Smooth muscle cell (in vitro differentiated cells): Measurements from ENCODE around the gene CTNNA3. TPM values are rescaled to one million over a fixed set of nuclear protein-coding genes. Genes with fewer than 3 reads are reported as not detected.

Source experiments
- DNase-seq: peaks from one replicate; lab custom pipeline; 2025; ENCODE audit not compliant: unreplicated experiment; lab: John Stamatoyannopoulos, UW
- H2AFZ ChIP-seq: fragments of 200-600 bp; sonication (generic); 2 replicates; pipeline ENCODE4 v1.6.0; 2016; ENCODE audit warnings: antibody characterized with exemption, low read depth, mild to moderate bottlenecking
- H3F3A ChIP-seq: fragments of 200-600 bp; sonication (generic); 2 replicates; pipeline ENCODE4 v1.6.0; 2017; ENCODE audit warnings: antibody characterized with exemption, low read depth
- H3K27ac ChIP-seq: fragments of 200-600 bp; sonication (generic); 2 replicates; pipeline ENCODE4 v1.5.1; 2016; ENCODE audit warnings: low read depth, mild to moderate bottlenecking
- H3K27me3 ChIP-seq: fragments of 200-600 bp; sonication (generic); 2 replicates; pipeline ENCODE4 v1.6.1; 2016; ENCODE audit warnings: low read depth, mild to moderate bottlenecking
- H3K36me3 ChIP-seq: fragments of 200-600 bp; sonication (generic); 2 replicates; pipeline ENCODE4 v1.5.1; 2016; ENCODE audit warnings: low read depth
- H3K4me1 ChIP-seq: fragments of 200-600 bp; sonication (generic); 2 replicates; pipeline ENCODE4 v1.5.1; 2016; ENCODE audit warnings: low read depth
- H3K4me2 ChIP-seq: fragments of 200-600 bp; sonication (generic); 2 replicates; pipeline ENCODE4 v1.6.0; 2016; ENCODE audit warnings: mild to moderate bottlenecking
- H3K4me3 ChIP-seq: fragments of 200-600 bp; sonication (generic); 2 replicates; pipeline ENCODE4 v1.5.1; 2016; ENCODE audit warnings: mild to moderate bottlenecking
- H3K79me2 ChIP-seq: fragments of 200-600 bp; sonication (generic); 2 replicates; pipeline ENCODE4 v1.6.0; 2016; ENCODE audit warnings: low read depth, mild to moderate bottlenecking
- H3K9ac ChIP-seq: fragments of 200-600 bp; sonication (generic); 2 replicates; pipeline ENCODE4 v1.6.0; 2016; ENCODE audit warnings: low read depth
- H3K9me3 ChIP-seq: fragments of 200-600 bp; sonication (generic); replicated peaks from 2 replicates; pipeline ENCODE4 v1.5.1; 2016; ENCODE audit warnings: low read depth
- H4K20me1 ChIP-seq: fragments of 200-600 bp; sonication (generic); 2 replicates; pipeline ENCODE4 v1.6.0; 2016; ENCODE audit warnings: low read depth
- CTCF ChIP-seq: fragments of 200-600 bp; sonication (generic); IDR thresholded peaks from 2 replicates; pipeline ENCODE4 v1.5.1; 2017; ENCODE audit warnings: borderline replicate concordance, mild to moderate bottlenecking, antibody characterized with exemption; ENCODE audit not compliant: insufficient read depth, poor library complexity, severe bottlenecking
- WGBS: methylation state at CpG from one replicate; pipeline ENCODE4 v1.1.7; 2016; ENCODE audit warnings: low lambda C conversion rate; 5-methylcytosine and 5-hydroxymethylcytosine counted together
- polyA plus RNA-seq: library from polyadenylated mRNA; unstranded; fragments of >200 nt; fragmentation: Nextera tagmentation; extraction: Ambion mirVana; gene quantifications from 2 replicates; pipeline ENCODE4 v1.2.1, GENCODE V29; 2016
- total RNA-seq: library from RNA; depleted of rRNA; stranded (reverse); fragments of >200 nt; gene quantifications from 2 replicates; pipeline ENCODE4 v1.2.3, GENCODE V29; 2014

Gene CTNNA3
- total and polyA plus RNA-seq, 2 experiments from 2014 or later: 1.3 TPM; not detected in 1

- no peak for DNase-seq
- H3K27me3 ChIP-seq: no peaks in the 10 kb centered on the region
- H2AFZ ChIP-seq: no peak overlapping the region
- no peak overlapping the region for H3K4me2 ChIP-seq
- 38% methylated on average over 2 of the region's 2 CpGs for WGBS
- H3F3A ChIP-seq: no peaks in the 10 kb centered on the region
- no peaks in the 10 kb centered on the region for H4K20me1 ChIP-seq
- no peak overlapping the region for H3K27ac ChIP-seq
- H3K9me3 ChIP-seq: no peaks in the 10 kb centered on the region
- H3K36me3 ChIP-seq: no peaks in the 10 kb centered on the region
- no peak overlapping the region for H3K9ac ChIP-seq
- H3K79me2 ChIP-seq: no peaks in the 10 kb centered on the region
- no peak overlapping the region for H3K4me3 ChIP-seq
- no peak for TF ChIP-seq CTCF
- no peaks in the 10 kb centered on the region for H3K4me1 ChIP-seq
These were observed 1404.9 kb downstream of the CTNNA3 start for GRCh38 chr10:66291133-66291532.

GRCh38 chr10:66284621-66285020 lies 1411.4 kb downstream of the CTNNA3 start:
- Histone ChIP-seq H3K27me3 (no peaks in the 10 kb centered on the region), H3K9ac (no peak overlapping the region), H3K4me3 (no peak overlapping the region), H3F3A (no peaks in the 10 kb centered on the region), H2AFZ (no peak overlapping the region), H3K36me3 (no peaks in the 10 kb centered on the region), H3K9me3 (no peaks in the 10 kb centered on the region), H3K27ac (no peak overlapping the region), H3K4me2 (no peak overlapping the region), H3K79me2 (no peaks in the 10 kb centered on the region), H3K4me1 (no peaks in the 10 kb centered on the region), H4K20me1 (no peaks in the 10 kb centered on the region)
- DNase-seq: no peak
- TF ChIP-seq CTCF: no peak

GRCh38 chr10:66283874-66284464 lies 1412.0 kb downstream of the CTNNA3 start:
- TF ChIP-seq CTCF: no peak
- H3K27ac ChIP-seq: no peak overlapping the region
- no peaks in the 10 kb centered on the region for H3F3A ChIP-seq
- no peak overlapping the region for H3K9ac ChIP-seq
- no peaks in the 10 kb centered on the region for H3K4me1 ChIP-seq
- H3K9me3 ChIP-seq: no peaks in the 10 kb centered on the region
- H3K27me3 ChIP-seq: no peaks in the 10 kb centered on the region
- no peaks in the 10 kb centered on the region for H3K79me2 ChIP-seq
- H3K4me3 ChIP-seq: no peak overlapping the region
- DNase-seq: no peak
- H3K4me2 ChIP-seq: no peak overlapping the region
- H3K36me3 ChIP-seq: no peaks in the 10 kb centered on the region
- 96% methylated on average over 4 of the region's 4 CpGs for WGBS
- no peak overlapping the region for H2AFZ ChIP-seq
- H4K20me1 ChIP-seq: no peaks in the 10 kb centered on the region

- TF ChIP-seq CTCF: no peak
- 86% methylated on average over 2 of the region's 2 CpGs for WGBS
These were observed 1412.9 kb downstream of the CTNNA3 start for GRCh38 chr10:66283064-66283463.

More at GRCh38 chr10:66283064-66283463, 1412.9 kb downstream of the CTNNA3 start:
- Histone ChIP-seq H2AFZ (no peak overlapping the region), H3K27me3 (no peaks in the 10 kb centered on the region), H3K9ac (no peak overlapping the region), H3F3A (no peaks in the 10 kb centered on the region), H3K36me3 (no peaks in the 10 kb centered on the region), H3K4me1 (no peaks in the 10 kb centered on the region), H3K4me3 (no peak overlapping the region), H3K27ac (no peak overlapping the region), H3K9me3 (no peaks in the 10 kb centered on the region), H4K20me1 (no peaks in the 10 kb centered on the region), H3K4me2 (no peak overlapping the region), H3K79me2 (no peaks in the 10 kb centered on the region)
- no peak for DNase-seq
